Activated T-cell treated with anti-CD3 and anti-CD28 coated beads, Interleukin-2, amount 50 U/mL, for 72 hours (primary cell): ENCODE measurements around the gene SCNN1B. TPM values are rescaled to one million over a fixed set of nuclear protein-coding genes. Genes with fewer than 3 reads are reported as not detected.

Experiments
- ATAC-seq, 2 donors: fragments of 150-1000 bp; cut with Tn5 transposase; replicated peaks in 1 of 2; 2 replicates each; pipeline ENCODE4 v1.10.0; 2021; ENCODE audit warnings: moderate library complexity in 2 of 2, mild to moderate bottlenecking in 1 of 2
- DNase-seq, 2 donors: peaks; one replicate each; pipeline ENCODE4 v3.0.0; 2021 to 2022; ENCODE audit warnings: mixed read lengths in 1 of 2
- H3K27ac Mint-ChIP-seq: one replicate; pipeline ENCODE4 v1.8.0; 2022; ENCODE audit warnings: mild to moderate bottlenecking, moderate library complexity, mixed read lengths
- H3K27me3 Mint-ChIP-seq: one replicate; pipeline ENCODE4 v1.8.0; 2022; ENCODE audit warnings: low read depth, mixed read lengths
- H3K36me3 Mint-ChIP-seq, 2 donors: one replicate each; pipeline ENCODE4 v1.8.0; 2022; ENCODE audit warnings: mixed read lengths in 2 of 2, mild to moderate bottlenecking in 1 of 2; ENCODE audit not compliant: insufficient read depth in 2 of 2
- H3K4me1 Mint-ChIP-seq: one replicate; pipeline ENCODE4 v1.8.0; 2022; ENCODE audit warnings: low read depth, mixed read lengths
- H3K4me3 Mint-ChIP-seq, 2 donors: one replicate each; pipeline ENCODE4 v1.8.0; 2022; ENCODE audit warnings: mild to moderate bottlenecking in 2 of 2, mixed read lengths in 2 of 2, moderate library complexity in 2 of 2
- H3K9me3 Mint-ChIP-seq, 2 donors: one replicate each; pipeline ENCODE4 v1.8.0; 2022; ENCODE audit warnings: mixed read lengths in 2 of 2
- total RNA-seq, 2 donors: library from RNA; stranded (reverse); gene quantifications; one replicate each; pipeline ENCODE4 v1.2.3, GENCODE V29; 2022

The SCNN1B gene
- total RNA-seq, 2 donors from 2014 or later, result not detected

DNA sequence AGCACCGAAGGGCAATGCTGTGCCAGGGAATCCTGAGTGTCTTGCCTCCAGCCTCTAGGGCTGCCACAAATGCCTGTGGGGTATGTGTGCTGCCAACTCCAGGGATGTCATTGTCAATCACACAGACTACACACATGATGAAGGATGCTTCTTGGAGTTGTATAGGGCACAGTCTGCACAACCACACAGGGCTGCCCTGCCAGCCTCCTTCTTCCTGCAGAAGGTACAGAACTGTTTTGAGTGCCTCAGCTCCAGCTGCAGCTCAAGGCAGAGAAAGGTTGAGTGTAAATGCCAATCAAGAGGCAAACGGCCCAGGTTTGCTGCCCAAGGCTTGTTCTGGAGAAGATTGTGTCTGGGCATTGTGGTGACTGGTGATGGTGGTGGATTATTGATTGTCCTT, 15.6 kb downstream of the SCNN1B start:
- ATAC-seq, result no peak
- no peaks in the 10 kb centered on the region for H3K4me1 Mint-ChIP-seq
- H3K27me3 Mint-ChIP-seq, result no peaks in the 10 kb centered on the region

GRCh38 chr16:23318639-23319038, 16.5 kb downstream of the SCNN1B start:
- no peaks in the 10 kb centered on the region for H3K36me3 Mint-ChIP-seq
- H3K27me3 Mint-ChIP-seq, result no peaks in the 10 kb centered on the region
- DNase-seq (no peak), ATAC-seq (no peak)
- no peak overlapping the region for H3K4me3 Mint-ChIP-seq
- no peak overlapping the region for H3K27ac Mint-ChIP-seq
- H3K9me3 Mint-ChIP-seq, result no peaks in the 10 kb centered on the region
- peaks cover 6% of the 10 kb centered on the region for H3K4me1 Mint-ChIP-seq

More for the DNA sequence above, 15.6 kb downstream of the SCNN1B start:
- DNase-seq, result no peak
- H3K9me3 Mint-ChIP-seq, result no peaks in the 10 kb centered on the region
- no peak overlapping the region for H3K4me3 Mint-ChIP-seq
- H3K27ac Mint-ChIP-seq, result no peak overlapping the region
- no peaks in the 10 kb centered on the region for H3K36me3 Mint-ChIP-seq

DNA sequence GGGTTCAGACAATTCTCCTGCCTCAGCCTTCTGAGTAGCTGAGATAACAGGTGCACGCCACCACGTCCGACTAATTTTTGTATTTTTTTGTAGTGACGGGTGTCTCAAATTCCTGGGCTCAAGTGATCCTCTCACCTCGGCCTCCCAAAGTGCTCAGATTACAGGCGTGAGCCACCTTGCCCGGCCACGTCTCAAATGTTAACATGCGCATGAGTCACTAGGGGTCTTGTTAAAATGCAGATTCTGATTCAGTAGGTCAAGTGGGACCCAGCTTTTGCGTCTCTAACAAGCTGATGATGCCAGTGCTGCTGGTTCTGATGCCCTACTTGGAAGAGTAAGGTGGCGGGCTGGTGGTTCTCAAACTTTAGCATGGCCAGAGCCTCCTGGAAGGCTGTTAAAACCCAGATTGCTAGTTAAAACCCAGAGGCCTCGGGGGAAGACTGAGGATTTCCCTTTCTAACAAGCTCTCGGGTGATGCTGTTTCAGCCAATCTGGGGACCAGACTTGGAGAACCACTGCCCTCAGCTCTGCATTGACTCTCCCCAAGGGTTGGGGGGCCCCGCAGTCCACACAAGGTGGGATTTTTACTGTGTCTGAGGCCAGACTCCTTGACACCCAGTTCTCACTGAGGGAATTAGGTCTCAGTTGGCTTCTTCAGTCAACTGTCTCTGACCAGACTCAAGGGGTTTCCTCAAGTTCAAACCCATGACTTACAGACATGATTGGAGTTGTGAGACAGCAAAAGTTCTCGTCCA, 17.9 kb downstream of the SCNN1B start:
- Mint-ChIP-seq H3K4me3 (no peak overlapping the region), H3K27ac (no peak overlapping the region), H3K36me3 (no peaks in the 10 kb centered on the region), H3K4me1 (peaks cover 6% of the 10 kb centered on the region), H3K27me3 (peaks cover 4% of the 10 kb centered on the region), H3K9me3 (no peaks in the 10 kb centered on the region)
- no peak for ATAC-seq
- DNase-seq, result no peak

DNA sequence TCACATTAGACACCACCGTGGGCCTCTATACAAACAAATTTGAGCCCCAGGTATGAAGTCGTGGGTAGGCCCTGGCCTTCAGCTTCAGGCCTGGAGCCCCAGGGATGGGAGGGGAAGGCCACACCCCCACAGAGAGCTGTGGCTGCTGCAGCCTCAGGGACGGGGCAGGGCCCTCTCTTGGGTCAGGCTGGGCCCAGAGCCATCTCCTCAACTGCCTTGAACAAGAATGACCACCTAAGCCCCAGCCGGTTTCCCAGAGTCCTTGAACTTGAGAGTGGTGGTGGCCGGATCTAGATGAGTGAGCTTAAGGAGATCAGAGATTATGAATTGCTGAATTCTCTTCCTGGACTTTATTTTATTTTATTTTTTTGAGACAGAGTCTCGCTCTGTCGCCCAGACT, 18.6 kb downstream of the SCNN1B start:
- peaks cover 6% of the 10 kb centered on the region for H3K4me1 Mint-ChIP-seq

GRCh38 chr16:23321206-23321875, 19.2 kb downstream of the SCNN1B start:
- Mint-ChIP-seq H3K27me3 (peaks cover 8% of the 10 kb centered on the region), H3K4me1 (peaks cover 6% of the 10 kb centered on the region), H3K9me3 (no peaks in the 10 kb centered on the region), H3K4me3 (no peak overlapping the region), H3K27ac (no peak overlapping the region), H3K36me3 (no peaks in the 10 kb centered on the region)
- DNase-seq (no peak), ATAC-seq (no peak)

More for the DNA sequence above, 18.6 kb downstream of the SCNN1B start:
- peaks cover 8% of the 10 kb centered on the region for H3K27me3 Mint-ChIP-seq
- no peaks in the 10 kb centered on the region for H3K36me3 Mint-ChIP-seq
- DNase-seq (no peak), ATAC-seq (no peak)
- H3K4me3 Mint-ChIP-seq, result no peak overlapping the region
- no peaks in the 10 kb centered on the region for H3K9me3 Mint-ChIP-seq
- H3K27ac Mint-ChIP-seq, result no peak overlapping the region

GRCh38 chr16:23323224-23324030, 21.3 kb downstream of the SCNN1B start:
- Mint-ChIP-seq H3K27me3 (peaks cover 8% of the 10 kb centered on the region), H3K4me1 (peaks cover 6% of the 10 kb centered on the region), H3K36me3 (no peaks in the 10 kb centered on the region), H3K27ac (no peak overlapping the region), H3K4me3 (no peak overlapping the region), H3K9me3 (no peaks in the 10 kb centered on the region)
- DNase-seq (no peak), ATAC-seq (peak in 1 of 2 donors; percentile 60)

DNA sequence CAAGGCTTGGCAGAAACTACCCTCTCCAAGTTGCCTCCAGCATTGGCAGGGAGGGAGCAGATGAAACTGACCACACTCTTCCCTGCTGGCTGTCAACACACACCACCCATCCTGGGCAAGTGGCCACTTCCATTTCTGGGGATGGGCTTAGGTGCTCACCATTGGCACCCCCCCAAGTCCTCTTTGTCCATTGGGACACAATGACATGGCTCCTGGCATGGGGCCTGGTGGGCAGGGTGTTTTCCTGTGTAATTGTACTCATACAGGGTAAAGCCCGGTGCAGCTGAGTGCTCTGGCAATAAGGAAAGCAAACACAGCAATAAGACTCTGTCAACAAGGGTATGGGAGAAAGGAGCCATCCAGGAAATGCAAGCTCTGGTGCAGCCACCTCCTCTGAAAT, 22.6 kb downstream of the SCNN1B start:
- Mint-ChIP-seq H3K4me3 (no peak overlapping the region), H3K27ac (no peak overlapping the region), H3K4me1 (peaks cover 6% of the 10 kb centered on the region), H3K27me3 (peaks cover 8% of the 10 kb centered on the region), H3K9me3 (no peaks in the 10 kb centered on the region), H3K36me3 (no peaks in the 10 kb centered on the region)
- DNase-seq (no peak), ATAC-seq (no peak)

- DNase-seq, result no peak
- peaks cover 6% of the 10 kb centered on the region for H3K4me1 Mint-ChIP-seq
- H3K27me3 Mint-ChIP-seq, result peaks cover 8% of the 10 kb centered on the region
- no peak for ATAC-seq
- H3K9me3 Mint-ChIP-seq, result no peaks in the 10 kb centered on the region
- no peaks in the 10 kb centered on the region for H3K36me3 Mint-ChIP-seq
- no peak overlapping the region for H3K4me3 Mint-ChIP-seq
- no peak overlapping the region for H3K27ac Mint-ChIP-seq
Observed at GRCh38 chr16:23327836-23328235, 25.7 kb downstream of the SCNN1B start.

DNA sequence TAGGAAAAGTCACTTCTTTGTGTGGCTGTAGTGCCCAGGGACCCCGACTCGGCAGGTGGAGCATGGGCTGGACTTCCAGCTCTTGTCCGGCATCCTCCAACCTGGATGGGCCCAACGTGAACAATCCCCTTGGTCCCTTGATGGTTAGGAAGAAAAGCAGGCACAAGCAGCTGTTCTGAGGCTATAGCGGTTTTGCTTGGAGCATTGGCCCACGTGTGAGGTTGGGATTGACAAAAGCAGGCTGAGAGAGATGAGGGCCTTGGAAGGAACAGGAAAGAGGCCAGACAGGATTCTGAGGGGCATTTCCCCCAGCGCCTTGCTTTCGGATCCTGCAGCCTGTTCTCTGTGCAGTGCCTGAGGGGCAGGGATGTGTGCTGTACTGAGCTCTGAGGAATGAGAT, 28.1 kb downstream of the SCNN1B start:
- H3K27me3 Mint-ChIP-seq, result peaks cover 2% of the 10 kb centered on the region
- no peaks in the 10 kb centered on the region for H3K36me3 Mint-ChIP-seq
- H3K27ac Mint-ChIP-seq, result no peak overlapping the region
- H3K4me3 Mint-ChIP-seq, result no peak overlapping the region
- H3K9me3 Mint-ChIP-seq, result no peaks in the 10 kb centered on the region
- DNase-seq, result no peak
- no peak for ATAC-seq
- H3K4me1 Mint-ChIP-seq, result no peaks in the 10 kb centered on the region

GRCh38 chr16:23330583-23331249, 28.6 kb downstream of the SCNN1B start:
- peaks cover under 1% of the 10 kb centered on the region for H3K4me1 Mint-ChIP-seq
- ATAC-seq (no peak), DNase-seq (no peak)
- H3K27ac Mint-ChIP-seq, result no peak overlapping the region
- H3K27me3 Mint-ChIP-seq, result peaks cover under 1% of the 10 kb centered on the region
- H3K36me3 Mint-ChIP-seq, result no peaks in the 10 kb centered on the region
- H3K4me3 Mint-ChIP-seq, result no peak overlapping the region
- H3K9me3 Mint-ChIP-seq, result no peaks in the 10 kb centered on the region

DNA sequence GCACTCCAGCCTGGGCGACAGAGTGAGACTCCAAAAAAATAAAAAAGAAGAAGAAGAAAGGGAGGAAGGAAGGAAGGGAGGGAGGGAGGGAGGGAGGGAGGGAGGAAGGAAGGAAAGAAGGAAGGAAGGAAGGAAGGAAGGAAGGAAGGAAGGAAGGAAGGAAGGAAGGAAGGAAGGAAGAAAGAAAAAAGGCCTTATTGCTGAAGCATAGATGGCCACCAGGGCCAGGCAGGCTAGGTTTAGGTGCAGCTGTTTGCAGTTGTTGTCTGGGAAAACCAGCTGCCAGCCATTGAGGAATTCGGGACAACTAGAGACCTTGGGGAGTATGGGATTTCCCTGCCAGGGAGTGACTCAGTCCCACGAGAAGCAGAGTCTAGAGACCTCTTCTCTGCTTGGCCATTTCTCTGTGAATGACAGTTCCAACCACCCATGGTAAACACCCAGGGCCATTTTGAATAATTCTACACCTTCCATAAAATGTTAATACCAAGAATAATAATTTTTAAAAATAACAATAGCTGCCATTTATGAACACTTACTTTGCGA, 31.0 kb downstream of the SCNN1B start:
- Mint-ChIP-seq H3K27ac (no peak overlapping the region), H3K27me3 (peaks cover 5% of the 10 kb centered on the region), H3K4me1 (peaks cover 5% of the 10 kb centered on the region), H3K36me3 (no peaks in the 10 kb centered on the region), H3K9me3 (no peaks in the 10 kb centered on the region), H3K4me3 (no peak overlapping the region)
- ATAC-seq, result no peak
- DNase-seq, result no peak

DNA sequence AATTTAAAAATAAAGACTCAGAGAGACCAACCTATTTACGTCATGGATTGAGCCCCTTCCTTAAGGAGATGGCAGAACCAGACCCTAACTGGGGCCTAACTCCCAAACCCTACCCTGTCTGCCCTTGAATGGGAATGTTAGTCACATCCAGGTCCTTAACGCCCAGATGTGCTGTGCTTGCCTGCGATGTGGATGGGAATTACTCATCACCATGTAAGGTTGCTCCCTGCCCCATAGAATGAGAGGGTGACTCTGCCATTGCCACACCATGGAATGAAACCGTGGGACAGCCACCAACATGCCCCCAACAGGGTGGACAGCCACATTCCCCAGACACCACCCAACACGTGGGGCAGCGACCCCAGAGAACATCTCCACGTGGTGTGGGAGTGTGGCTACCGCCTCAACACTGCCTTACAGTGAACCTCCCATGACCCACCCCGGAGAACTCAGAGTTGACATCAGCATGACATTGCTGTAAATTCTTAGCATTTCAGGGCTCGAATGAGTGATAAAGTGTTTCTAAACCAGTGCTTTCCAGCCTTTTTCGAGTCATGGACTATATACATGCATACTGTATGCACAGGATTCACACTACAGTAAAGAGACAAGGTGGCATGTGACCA, 31.8 kb downstream of the SCNN1B start:
- H3K4me3 Mint-ChIP-seq, result no peak overlapping the region
- peaks cover 5% of the 10 kb centered on the region for H3K4me1 Mint-ChIP-seq
- ATAC-seq (no peak), DNase-seq (no peak)
- no peak overlapping the region for H3K27ac Mint-ChIP-seq
- no peaks in the 10 kb centered on the region for H3K36me3 Mint-ChIP-seq
- H3K27me3 Mint-ChIP-seq, result peaks cover 5% of the 10 kb centered on the region
- H3K9me3 Mint-ChIP-seq, result no peaks in the 10 kb centered on the region
